ENCODE measurements around the gene SIAH1.

The SIAH1 gene

DNA sequence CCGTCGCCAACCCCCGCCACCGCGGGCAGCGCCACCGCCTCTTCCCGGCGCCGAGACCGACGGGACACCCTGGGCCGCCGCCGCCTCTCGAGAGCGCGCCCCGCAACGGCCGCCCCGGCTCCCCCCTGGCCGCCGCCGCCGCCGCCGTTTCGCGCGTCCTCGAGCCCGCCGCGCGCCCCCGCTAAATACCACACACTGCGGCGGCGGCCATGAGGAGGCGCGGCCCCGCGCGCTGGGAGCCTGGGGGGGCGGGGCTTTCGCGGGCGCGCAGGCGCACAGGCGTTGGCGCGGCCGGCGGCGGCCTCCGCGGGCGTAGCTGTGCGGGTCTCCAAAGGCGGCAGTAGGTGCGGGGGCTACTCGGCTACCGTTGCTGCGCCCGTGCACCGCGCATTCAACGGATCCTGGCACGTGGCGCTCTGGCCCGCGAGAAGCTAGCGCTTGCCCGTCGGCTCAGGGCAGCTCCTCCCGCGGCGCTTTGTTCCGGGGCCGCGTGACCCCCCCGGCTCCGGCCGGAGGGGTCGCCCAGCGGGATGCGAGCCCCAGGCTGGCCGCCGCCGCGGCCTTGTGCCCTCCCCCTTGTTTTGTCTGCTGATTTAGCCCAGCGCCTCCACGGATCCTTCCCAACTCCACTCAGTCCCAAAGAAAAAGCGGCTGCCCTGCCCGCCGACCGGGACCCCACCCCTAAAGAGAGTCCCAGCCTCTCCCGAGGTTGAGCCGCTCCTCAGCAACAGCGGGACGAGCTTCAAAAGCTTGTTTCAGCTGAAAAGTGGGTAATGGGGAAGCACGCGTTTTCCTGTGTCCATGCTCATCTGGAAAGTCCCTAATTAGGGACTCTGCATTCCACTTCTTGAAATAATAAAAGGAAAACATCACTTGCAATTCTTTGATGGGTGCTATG, at the start of gene SIAH1:
Gene SIAH1, minus strand, starts transcription at position 161 of the 898 bp plus-strand sequence. CDS start 22,985 bp downstream, outside the sequence.
- H3K4me3 ChIP-seq (replicated peaks; ENCODE audit: low read depth, low read length) = peak within 1 kb of the TSS; percentile 80
- no peak for TF ChIP-seq CTCF (IDR thresholded peaks at IDR 0.05; ENCODE audit: low read depth, low read length, missing control alignments)
- no peak for DNase-seq (ENCODE audit: extremely low read depth, low read depth)

- H3K4me3 ChIP-seq (replicated peaks; ENCODE audit: low read depth, low read length) = no peak overlapping the region
- no peak for TF ChIP-seq CTCF (IDR thresholded peaks at IDR 0.05; ENCODE audit: low read depth, low read length, missing control alignments)
- peak; percentile 9 for DNase-seq (ENCODE audit: extremely low read depth, low read depth)
These were observed 49.6 kb upstream of the SIAH1 start for GRCh38 chr16:48434653-48435317.

DNA sequence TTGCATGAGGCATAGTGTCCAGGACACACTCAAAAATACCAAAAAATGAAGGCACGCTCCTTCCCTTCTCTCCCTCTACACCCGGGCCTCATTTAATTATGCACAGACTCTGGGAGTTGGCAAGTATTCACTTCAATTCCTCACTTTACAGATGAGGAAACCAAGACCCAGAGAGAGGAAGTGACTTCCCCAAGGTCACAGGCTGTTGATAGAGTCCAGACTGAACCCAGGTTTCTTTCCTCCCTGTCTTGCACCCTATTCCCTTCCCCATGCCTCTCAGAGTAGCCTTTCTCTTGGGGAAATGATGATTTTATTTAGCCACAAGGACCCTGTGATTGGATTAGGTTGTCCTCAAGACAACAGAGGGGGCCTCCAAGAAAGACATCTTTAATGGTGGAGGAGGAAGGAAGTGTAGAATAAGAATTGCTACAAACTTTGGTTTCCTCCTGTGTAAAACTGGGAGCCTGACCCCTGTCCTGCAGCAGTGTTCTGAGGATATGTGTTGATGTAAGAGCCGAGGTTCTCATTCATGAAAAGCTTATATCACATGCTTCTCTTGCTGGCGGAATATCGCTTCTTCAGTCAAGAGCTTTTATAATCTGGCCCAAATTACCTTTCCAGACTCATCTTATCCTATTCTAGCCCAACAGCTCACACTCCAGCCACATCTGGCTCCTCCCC, 48.8 kb upstream of the SIAH1 start:
- DNase-seq (ENCODE audit: extremely low read depth, low read depth) = no peak
- TF ChIP-seq CTCF (IDR thresholded peaks at IDR 0.05; ENCODE audit: low read depth, low read length, missing control alignments) = no peak
- H3K4me3 ChIP-seq (replicated peaks; ENCODE audit: low read depth, low read length) = no peak overlapping the region

GRCh38 chr16:48433116-48433849, 48.1 kb upstream of the SIAH1 start:
- no peak for TF ChIP-seq CTCF (IDR thresholded peaks at IDR 0.05; ENCODE audit: low read depth, low read length, missing control alignments)
- DNase-seq (ENCODE audit: extremely low read depth, low read depth) = no peak
- no peak overlapping the region for H3K4me3 ChIP-seq (replicated peaks; ENCODE audit: low read depth, low read length)

DNA sequence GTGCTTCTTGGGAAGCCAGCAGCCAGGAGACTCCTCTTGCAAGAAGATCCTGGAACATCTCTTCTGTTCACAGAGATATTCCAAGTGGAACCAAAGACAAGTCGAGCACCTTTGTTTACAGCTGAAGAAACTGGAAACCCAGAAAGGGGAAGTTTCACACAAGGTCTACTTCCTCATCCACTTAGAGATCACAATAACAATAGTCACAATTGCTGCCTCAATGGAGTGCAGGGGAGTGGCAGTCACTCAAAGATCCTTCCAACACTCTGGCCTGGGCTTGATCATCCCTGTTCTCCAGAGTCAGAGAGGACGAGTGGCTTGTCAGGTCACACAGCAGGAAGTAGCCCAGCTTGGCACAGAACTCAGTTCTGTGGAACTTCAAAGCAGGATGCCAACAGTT, 46.9 kb upstream of the SIAH1 start:
- TF ChIP-seq CTCF (IDR thresholded peaks at IDR 0.05; ENCODE audit: low read depth, low read length, missing control alignments) = no peak
- no peak for DNase-seq (ENCODE audit: extremely low read depth, low read depth)
- H3K4me3 ChIP-seq (replicated peaks; ENCODE audit: low read depth, low read length) = no peak overlapping the region

GRCh38 chr16:48430890-48431289, 45.7 kb upstream of the SIAH1 start:
- DNase-seq (ENCODE audit: extremely low read depth, low read depth) = no peak
- no peak overlapping the region for H3K4me3 ChIP-seq (replicated peaks; ENCODE audit: low read depth, low read length)
- TF ChIP-seq CTCF (IDR thresholded peaks at IDR 0.05; ENCODE audit: low read depth, low read length, missing control alignments) = no peak

All from HFF-Myc (cell line).